HG03159 (cell line): ENCODE measurements around the gene POR.

ENCODE experiments used
- ATAC-seq: cut with Tn5 transposase; IDR thresholded peaks from one replicate; pipeline ENCODE4 v1.9.1; 2021; ENCODE audit warnings: mild to moderate bottlenecking, moderate library complexity; ENCODE audit not compliant: unreplicated experiment

The POR gene

DNA sequence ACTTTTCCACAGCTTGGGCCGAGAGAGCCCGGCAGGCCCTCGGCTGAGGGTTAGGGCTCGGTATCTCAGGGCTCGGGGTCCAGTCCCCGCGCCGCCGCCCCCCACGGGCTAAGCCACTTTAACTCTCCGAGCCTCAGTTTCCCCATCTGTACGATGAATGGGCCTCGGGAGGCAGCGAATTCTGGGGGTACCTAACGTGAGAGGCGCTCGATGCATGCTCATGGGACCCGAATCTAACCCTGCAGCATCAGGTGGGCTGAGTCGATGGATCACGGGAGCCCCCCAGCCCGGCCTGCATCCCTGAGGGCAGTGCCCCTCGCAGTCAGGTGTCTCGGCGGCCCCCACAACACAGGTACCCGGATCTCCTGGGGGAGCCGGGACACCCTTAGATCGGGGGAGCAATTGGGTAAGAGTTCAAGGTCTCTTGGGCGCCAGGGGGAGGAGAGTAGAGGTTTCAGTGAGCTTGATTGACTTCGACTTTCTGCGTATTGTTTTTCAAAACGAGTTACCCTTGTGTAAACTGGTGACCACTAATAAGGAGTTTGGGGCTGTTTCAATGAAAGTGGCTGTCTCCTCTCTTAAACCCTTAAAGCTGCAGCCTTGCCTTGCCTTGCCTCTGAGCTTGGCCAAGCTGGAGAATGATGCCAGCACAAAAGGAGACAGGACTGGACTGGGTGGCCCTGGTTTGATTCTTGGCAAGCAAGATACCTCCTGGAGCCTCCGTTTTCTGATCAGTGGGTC lies 631 bp downstream of the POR start:
- no peak for ATAC-seq

DNA sequence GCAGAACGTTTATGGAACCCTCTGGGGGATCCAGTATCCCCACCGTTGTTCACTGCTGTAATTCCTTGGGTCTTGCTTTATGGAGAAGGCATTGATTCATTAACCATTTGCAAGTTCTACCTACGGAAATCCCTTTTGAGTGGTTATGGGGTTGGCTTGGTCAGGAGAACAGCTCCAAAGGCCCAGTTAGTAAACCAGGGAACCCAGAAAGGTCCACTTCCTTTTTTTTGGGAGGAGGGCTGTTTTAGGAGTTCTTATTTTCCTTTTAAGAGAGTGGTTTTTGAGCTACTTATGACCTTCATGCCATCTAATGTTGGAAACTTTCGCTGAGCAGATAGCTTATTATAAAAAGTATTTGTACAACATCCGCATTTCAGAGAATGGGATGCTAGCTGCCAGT lies 1.3 kb downstream of the POR start:
- no peak for ATAC-seq

DNA sequence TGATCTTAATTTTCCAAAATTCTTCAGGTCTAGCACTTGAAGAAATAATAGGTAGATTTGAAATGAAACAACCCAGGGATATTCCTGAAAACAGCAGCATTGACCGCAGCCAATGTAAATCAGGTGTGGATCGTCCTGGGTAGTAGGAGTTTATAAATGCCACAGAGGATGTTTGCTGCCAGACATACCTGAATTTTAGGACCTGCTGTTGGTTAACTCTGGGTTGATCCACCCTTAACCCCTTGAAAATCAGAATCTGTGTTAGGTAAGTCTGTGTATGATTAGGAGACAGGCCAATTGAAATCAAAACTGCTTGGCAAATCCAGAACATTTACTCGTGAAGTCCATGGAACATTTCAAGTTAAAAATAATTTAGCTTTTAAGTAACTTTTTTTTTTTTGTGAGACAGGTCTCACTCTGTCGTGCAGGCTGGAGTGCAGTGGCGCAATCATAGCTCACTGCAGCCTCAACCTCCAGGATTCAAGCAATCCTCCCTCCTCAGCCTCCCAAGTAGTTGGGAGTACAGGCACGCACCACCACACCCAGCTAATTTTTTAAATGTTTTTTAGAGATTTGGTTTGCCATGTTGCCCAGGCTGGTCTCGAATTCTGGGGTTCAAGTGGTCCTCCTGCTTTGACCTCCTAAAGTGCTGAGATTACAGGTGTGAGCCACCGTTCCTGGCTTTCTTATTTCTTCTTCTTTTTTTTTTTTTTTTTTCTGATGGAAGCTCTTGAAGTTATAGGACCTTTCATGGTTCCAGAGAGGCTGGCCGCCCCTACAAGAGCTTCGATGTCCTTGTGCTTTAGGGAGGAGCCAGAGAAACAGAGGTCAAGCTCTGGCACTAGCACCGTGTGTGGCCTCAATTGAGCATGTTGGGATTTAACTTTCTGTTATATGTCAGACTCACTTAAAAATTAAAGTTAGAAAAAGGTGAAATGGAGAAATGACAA lies 2.0 kb downstream of the POR start:
- no peak for ATAC-seq

DNA sequence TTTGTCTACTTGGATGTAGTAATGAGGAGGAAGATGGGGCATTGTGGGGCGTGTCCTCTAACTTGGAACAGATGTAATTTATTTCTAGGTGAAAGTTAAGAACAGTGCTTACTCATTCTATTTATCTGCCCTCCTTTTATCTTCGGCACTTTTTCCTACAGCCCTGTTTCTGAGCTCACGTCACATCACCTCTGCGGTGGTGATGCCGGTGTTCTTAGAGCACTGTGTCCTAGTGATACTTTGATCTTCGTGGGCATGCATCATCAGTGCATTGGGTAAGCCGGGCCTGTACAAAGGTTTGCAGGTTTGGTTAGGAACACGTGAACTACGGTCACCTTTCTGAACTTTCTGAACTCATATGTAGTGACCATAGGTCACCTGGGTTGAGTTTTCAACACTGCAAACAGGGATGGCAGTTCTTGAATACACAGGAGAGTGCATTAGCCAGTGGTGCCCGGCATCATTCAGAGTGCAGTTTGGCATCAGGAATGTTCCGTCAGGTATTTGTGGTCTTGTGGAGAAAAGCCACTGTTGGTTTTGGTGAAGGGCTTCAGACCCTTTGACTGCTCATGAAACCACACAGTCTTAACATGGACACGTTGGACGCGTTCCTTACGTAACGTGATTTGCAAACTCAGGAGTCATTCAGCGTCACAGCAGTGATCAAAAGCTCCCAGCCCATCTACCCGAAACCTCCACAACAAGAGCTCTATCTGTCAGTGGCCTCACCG lies 5.6 kb downstream of the POR start:
- ATAC-seq = no peak

DNA sequence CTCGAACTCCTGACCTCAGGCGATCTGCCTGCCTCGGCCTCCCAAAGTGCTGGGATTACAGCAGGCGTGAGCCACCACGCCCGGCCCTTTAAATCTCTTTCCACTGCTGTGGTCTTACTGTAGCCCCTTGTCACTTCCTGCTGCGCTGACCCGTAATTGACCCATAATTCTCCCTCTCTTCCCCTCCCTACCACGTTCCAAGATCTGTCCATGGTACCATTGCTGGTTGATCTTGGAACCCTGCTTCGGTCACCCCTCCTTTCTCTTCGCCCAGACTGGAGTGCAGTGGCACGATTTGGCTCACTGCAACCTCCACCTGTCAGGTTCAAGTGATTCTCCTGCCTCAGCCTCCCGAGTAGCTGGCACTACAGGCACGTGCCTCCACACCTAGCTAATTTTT lies 6.5 kb downstream of the POR start:
- ATAC-seq = no peak

DNA sequence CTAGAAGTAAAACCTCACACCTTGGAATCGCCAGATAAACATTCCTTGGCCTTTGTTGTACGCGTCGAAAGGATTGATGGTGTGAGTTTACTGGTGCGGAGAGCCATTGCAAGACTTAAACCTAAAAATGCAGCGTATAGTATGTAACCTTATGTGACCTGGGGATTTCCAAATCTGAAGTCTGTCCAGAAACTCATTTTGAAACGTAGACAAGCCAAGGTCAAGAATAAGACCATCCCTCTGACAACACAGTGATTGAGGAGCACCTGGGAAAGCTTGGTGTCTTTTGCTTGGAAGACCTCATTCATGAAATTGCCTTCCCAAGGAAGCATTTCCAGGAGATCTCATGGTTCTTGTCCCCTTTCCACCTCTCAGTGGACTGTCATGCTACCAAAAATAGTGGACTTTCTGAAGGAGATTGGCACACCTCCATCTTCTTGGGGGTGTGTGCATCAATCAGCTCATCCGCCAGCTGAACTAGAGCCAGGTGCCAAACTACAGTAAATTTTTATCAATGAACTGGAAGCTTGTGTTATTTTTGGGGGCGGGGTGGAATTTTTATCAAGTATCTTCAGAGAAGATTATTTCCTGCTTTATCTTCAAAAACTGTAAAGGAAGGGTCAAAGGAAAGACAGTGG lies 8.1 kb downstream of the POR start:
- ATAC-seq = no peak

DNA sequence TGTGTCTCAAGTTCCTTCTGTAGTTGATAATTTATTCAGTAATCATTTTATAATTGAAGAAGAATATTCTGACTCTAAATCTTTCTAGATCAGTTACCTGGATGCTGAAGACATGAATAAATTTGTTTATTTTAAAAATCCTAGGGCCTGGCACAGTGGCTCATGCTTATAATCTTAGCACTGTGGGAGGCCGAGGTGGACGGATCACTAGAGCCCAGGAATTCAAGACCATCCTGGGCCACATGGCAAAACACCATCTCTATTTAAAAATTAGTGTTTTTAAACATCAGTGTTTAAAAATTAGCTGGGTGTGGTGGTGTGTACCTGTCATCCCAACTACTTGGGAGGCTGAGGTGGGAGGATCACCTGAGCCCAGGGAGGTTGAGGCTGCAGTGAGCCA lies 9.3 kb downstream of the POR start:
- ATAC-seq = no peak

DNA sequence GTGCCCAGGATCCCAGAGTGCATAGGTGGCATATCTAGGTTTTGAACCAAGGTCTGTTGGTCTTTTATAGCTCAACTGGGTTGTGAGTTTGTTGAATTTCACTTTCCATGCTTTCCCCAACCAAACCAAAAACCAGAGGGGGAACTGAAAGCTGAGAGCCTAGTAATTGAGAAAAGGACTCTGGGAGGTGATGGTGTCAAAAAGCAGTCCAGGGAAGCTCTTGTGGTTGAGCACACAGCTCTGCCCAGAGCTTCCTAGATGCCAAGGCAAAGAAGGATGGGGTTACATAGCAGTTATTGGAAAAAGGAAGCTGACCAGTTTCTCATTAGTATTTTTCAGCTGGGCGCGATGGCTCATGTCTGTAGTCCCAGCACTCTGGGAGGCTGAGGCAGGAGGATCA lies 9.9 kb downstream of the POR start:
- ATAC-seq = no peak

DNA sequence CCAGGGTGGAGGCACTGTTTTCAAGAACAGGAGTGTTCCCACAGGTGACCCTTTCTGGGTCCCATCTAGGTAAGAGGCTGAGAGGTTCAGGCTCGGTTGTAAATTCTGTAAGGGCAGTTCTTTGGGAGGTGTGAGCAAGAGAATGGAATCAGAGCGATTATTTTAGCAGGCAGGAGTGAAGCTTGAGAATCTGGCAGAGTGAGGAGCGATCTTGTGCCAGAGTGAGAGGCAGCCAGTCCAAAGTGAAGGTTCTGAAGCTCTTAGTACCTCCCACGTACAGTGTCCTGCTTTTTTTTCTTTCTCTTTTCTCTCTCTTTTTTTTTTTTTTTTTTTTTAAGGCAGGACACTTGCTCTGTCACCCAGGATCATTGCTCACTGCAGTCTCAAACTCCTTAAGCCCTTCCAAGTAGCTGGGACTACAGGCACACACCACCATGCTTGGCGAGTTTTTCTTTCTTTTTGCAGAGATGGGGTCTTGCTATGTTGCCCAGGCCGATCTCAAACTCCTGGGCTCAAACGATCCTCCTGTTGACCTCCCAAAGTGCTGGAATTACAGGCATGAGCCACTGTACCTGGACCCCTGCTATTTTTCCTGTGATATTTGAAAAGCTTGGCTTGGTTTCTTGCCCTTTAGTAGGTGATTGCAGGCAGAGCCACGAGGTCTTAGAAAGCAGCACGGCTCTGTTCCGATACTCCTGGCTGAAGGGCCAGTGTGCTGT lies 10.9 kb downstream of the POR start:
- no peak for ATAC-seq

DNA sequence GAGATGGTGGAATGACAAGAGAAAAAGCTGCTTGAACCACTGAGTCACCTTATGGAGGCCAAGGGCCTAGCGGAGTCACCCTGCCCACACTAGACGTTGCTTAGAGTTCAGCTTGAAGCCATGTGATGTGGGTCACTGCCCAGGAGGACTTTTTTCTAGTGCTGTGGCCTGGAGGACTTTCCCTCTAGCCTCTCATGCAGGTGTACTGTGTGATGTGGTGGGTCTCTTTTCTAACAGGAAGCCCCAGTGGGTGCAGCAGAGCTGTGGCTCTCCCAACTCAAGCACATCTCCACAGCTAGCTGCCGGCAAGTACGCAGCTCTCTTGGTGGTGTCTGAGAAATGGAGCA lies 13.6 kb downstream of the POR start:
- ATAC-seq = no peak

DNA sequence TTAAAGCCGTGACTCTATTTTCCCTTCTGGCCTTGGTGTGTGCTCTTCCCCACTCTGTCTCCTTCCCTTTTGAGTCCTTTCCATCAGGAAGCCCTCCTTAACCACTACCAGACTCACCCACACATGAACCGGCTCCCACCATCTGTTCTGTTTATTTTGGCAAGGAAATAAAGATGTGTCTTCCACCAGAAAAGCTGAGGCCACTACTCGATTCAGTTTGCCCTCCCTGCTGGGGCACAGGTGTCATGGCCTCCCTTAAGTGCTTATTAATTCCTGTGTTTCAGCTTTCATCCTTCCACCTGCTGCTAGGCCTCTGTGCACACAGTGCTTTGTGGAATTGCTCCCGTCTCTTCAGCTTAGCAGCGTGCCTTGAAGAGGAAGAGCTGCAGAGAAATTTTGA lies 16.7 kb downstream of the POR start:
- no peak for ATAC-seq

DNA sequence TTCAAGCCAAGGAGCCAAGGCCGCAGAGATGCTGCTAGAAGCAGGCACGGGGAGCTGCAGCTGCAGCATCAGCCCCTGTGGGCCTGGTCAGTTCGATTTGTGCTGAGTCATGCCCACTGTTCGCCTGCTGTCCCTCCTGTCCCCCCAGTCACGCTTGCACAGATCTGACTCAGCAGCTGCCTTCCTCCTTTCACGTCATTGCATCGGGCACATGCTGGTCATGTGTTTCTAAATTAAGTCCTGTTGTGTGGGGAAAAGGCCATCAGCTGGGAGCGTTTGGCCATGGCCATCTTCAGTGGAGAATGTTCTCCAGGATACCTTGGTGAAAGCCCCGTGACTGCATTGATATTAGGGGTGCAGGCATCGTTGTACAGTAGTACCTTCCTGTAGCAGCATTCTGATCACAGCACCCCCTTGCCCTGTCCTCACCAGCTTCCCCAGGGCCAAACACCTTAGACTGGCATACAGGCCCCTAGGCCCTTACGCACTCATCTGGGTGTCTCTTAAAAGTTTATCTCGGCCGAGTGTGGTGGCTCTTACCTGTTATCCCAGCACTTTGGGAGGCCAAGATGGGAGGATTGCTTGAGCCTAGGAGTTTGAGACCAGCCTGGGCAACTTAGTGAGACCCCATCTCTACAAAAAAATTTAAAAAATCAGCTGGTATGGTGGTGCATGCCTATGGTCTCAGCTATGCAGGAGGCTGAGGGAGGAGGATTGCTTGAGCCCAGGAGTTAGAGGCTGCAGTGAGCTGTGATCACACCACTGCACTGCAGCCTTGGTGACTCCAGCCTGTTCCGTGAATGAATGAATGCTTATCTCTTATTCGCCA lies 23.2 kb downstream of the POR start:
- ATAC-seq = no peak

DNA sequence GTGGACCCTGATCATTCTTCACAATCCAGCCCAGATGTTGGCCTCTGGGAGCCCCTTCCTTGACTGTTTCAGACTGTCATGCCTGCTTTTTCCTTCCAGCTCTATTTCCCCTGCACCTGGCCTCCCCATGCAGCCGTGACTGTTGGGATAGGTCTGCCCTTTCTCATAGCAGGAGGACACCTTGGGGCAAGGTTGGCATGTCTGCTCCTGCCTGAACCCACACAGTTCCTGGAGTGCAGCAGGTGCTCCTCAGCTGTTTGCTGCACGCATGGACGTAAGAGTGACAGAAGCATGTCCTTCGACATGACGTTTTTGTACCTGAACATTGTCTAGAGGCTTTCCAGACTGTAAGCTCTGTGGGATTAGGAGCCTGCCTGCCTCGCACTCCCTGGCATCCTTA lies 24.0 kb downstream of the POR start:
- no peak for ATAC-seq

DNA sequence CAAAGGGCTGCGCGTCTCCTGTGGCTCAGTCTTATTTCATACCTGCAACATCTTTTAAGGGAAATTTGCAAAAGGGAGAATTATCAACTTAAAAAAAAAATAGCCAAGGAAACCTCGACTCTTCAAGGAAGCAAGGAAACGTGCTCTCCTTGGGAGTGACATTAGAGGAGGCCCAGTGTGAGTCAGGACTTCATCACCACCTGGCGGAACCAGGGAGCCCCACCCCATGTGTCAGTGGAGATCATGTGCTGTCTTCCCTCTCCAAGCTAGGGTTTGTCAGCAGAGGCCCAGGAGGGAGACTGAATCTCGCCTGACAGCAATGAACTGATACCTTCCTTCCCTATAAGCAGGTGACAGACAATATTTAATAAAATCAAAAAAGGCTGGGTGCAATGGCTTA lies 28.9 kb downstream of the POR start:
- no peak for ATAC-seq

DNA sequence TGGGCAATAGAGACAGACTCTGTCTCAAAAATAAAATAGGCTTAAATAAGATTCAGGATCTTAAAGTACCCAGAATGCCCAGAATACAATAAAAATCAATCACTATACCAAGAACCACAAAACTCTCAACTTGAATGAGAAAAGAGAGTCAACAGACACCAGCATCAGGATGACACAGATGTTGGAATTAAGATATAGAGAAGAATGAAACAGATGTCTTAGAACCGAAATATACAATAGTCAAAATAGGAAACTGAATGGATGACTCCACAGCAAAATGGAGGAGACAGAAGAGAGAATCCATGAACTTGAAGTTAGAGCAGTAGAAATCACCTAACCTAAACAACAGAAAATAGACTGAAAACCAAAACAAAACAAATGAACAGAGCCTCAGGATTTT lies 29.6 kb downstream of the POR start:
- ATAC-seq = no peak

DNA sequence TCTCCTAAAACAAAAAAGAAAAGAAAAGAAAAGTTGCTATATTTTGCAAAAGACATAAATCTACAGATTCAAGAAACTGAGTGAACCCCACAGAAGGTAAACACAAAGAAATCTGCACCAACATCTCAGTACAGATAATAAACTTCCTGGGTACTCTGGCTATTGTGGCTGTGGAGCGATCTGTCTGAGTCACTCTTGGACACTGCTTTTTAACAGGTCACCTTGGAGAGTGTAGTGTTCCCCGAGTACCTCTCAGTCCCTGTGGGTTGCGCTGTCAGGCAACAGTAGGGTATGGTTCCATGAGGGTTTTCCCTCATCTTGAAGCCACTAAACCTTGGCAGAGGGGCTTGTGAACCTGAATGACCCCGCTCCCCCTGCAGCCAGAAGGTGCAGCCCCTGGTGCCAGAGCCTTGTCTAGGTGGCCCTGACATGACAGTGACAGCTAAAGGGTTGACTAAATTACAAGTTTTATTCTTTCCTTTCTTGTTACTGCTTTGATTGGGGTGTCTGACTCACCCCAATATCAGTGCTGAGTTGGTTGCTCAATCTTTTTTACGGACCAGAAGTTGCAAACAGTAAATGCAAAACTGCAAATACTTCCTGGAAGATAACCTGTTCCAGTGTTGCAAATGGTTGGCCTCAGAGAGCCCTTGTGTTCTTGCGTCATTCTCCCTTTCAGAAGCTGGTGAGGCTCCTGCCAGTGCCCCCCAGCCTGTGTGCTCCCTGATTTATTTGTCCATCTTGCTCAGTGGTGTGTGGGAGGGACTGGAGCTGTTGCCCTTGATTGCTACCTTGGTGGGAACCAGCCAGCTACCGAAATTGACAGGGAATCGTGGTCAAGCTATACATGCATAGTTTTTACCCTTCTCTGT lies 30.6 kb downstream of the POR start:
- ATAC-seq = no peak

DNA sequence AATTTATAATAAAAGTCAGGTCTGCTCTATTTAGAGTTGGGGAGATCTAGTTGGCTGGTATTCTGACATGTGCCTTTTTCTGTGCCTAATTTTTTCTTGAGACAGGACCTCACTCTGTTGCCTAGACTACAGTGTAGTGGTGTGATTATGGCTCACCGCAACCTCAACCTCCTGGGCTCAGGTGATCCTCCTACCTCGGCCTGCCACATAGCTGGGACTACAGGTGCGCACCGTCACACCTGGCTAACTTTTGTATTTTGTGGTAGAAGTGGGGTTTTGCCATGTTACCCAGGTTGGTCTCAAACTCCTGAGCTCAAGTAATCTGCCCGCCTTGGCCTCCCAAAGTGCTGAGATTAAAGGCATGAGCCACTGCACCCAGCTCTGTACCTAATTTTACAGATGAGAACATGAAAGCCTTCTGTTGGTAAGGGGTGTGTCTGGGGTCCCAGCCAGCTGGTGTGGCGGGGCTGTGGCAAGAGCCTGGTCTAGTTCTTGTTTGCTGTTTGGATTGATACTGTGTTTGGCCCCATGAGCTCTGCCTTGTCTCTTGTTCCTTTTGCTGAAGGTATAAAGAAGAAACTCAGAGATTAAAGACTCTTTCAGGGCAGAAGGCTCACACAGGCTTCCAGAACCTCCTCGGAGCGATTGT lies 31.4 kb downstream of the POR start:
- no peak for ATAC-seq

DNA sequence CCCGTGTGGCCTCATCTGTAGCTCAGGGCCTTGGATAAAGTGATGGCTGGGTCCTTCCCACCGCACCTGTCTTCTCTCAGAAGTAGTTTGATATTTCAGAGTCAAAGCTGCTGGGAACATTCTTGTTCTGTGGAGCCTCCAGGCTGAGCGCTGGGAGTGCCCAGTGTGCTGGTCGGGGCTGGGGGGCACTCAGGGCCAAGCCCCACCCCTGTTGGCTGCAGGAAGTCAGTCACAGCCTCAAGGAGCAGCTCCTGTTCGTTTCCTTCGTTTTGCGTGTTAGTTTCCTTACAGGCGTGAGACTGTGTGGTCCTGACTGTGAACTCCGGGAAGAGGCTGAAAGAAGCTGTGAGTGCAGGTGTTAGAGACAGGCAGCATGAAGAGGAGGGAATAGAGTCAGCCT lies 33.2 kb downstream of the POR start:
- no peak for ATAC-seq
